ENCODE results near the gene CEMIP. TPM values are rescaled to one million over a fixed set of nuclear protein-coding genes. Genes with fewer than 3 reads are reported as not detected.

Gene CEMIP
- total and polyA plus RNA-seq, 12 donors: 0.01 to 1.9 (median 0.23) TPM; not detected in 1

DNA sequence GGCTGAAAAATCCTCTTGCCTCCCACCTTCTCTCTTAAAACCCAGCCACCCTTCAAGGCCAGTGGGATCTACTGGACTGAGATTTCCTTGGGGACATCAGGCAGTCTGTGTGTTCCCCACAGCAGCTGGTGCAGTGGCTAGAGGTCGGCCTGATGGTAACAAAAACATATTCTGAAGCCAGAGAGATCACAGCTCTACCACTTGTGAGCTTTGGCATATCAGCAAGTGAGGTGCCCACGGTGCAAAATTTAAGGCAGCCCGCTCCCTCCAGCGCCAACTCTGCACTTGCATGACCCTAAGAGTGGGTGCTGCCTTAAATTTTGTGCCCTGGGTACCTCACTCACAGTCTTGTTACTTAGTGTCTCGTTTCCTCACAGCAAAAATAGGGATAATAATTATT lies 113.2 kb downstream of the CEMIP start:
- no peaks in the 10 kb centered on the region for H3K36me3 ChIP-seq
- DNase-seq (no peak), ATAC-seq (no peak)
- peaks cover 0 to 12% (median 0%) of the 10 kb centered on the region in 11 donors for H3K9me3 ChIP-seq
- no peak for TF ChIP-seq CTCF (IDR thresholded peaks at IDR 0.05)
- H3K4me1 ChIP-seq: peaks cover 0 to 21% (median 7%) of the 10 kb centered on the region in 9 donors
- 89 to 90% methylated on average over 5 of the region's 5 CpGs for WGBS, 2 donors
- no peak overlapping the region for H3K4me3 ChIP-seq
- intact Hi-C loops (cut with DNase I): no loop called here
- no peaks in the 10 kb centered on the region for H3K27me3 ChIP-seq
- no peak overlapping the region for H3K27ac ChIP-seq

DNA sequence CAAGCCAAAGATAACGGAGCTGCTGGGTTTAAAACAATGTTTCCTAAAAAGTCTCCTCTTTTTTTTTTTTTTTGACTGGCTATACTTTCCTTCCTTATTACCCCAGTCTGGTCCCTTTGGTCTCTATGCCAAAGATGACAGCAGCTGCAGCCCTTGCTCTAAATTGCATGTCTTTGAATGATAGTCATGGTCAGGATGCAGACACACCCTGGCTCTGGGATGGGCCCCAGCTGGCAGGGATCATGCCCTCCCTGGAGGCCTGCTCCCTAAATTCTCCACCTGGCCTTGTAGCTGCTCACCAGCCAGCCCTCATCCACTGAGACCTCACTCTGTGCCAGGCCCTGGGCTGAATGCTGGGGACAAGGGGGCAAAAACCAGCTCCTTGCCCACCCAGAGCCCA lies 114.6 kb downstream of the CEMIP start:
- no peak overlapping the region for H3K27ac ChIP-seq
- no peaks in the 10 kb centered on the region for H3K27me3 ChIP-seq
- TF ChIP-seq CTCF (IDR thresholded peaks at IDR 0.05): no peak
- 44 to 67% methylated on average over 1 of the region's 1 CpG for WGBS, 2 donors
- no peak overlapping the region for H3K4me3 ChIP-seq
- intact Hi-C loops (cut with DNase I): no loop called here
- peak in 1 of 2 donors; percentile 25 for DNase-seq
- peaks cover 0 to 12% (median 0%) of the 10 kb centered on the region in 11 donors for H3K9me3 ChIP-seq
- peak in 6 of 8 donors; percentile 29 to 75 (median 54) for ATAC-seq
- H3K36me3 ChIP-seq: no peaks in the 10 kb centered on the region
- H3K4me1 ChIP-seq: peaks cover 0 to 21% (median 7%) of the 10 kb centered on the region in 9 donors

GRCh38 chr15:80895091-80895490 lies 115.9 kb downstream of the CEMIP start:
- Histone ChIP-seq H3K9me3 (peaks cover 0 to 12% (median 0%) of the 10 kb centered on the region in 11 donors), H3K27me3 (no peaks in the 10 kb centered on the region), H3K36me3 (no peaks in the 10 kb centered on the region), H3K4me3 (no peak overlapping the region), H3K4me1 (peaks cover 0 to 21% (median 7%) of the 10 kb centered on the region in 9 donors), H3K27ac (no peak overlapping the region)
- 72 to 76% methylated on average over 7 of the region's 7 CpGs for WGBS, 2 donors
- no peak for DNase-seq
- intact Hi-C loops (cut with DNase I): no loop called here
- no peak for TF ChIP-seq CTCF (IDR thresholded peaks at IDR 0.05)
- peak in 4 of 8 donors; percentile 29 to 52 (median 42) for ATAC-seq

- no peak for ATAC-seq
- Histone ChIP-seq H3K27ac (no peak overlapping the region), H3K4me1 (peaks cover 0 to 21% (median 7%) of the 10 kb centered on the region in 9 donors), H3K9me3 (peaks cover 0 to 12% (median 0%) of the 10 kb centered on the region in 11 donors), H3K36me3 (no peaks in the 10 kb centered on the region), H3K4me3 (no peak overlapping the region), H3K27me3 (no peaks in the 10 kb centered on the region)
- intact Hi-C loops (cut with DNase I): no loop called here
- no peak for TF ChIP-seq CTCF (IDR thresholded peaks at IDR 0.05)
- no peak for DNase-seq
- WGBS, 2 donors: 98 to 99% methylated on average over 2 of the region's 2 CpGs
These were observed 116.8 kb downstream of the CEMIP start for GRCh38 chr15:80895965-80896364.

All from heart right ventricle (tissue), 16 donors.